HFFc6 (cell line): ENCODE measurements around the gene KDM1A. TPM values are rescaled to one million over a fixed set of nuclear protein-coding genes. Genes with fewer than 3 reads are reported as not detected.

Experiments used
- DNase-seq: peaks from one replicate; pipeline ENCODE4 v3.0.0-alpha.2; 2018
- H3K27ac Mint-ChIP-seq: 2 replicates; pipeline ENCODE4 v1.8.0; 2020; ENCODE audit warnings: mild to moderate bottlenecking, mixed read lengths
- H3K27me3 Mint-ChIP-seq: 2 replicates; pipeline ENCODE4 v1.8.0; 2021; ENCODE audit warnings: mild to moderate bottlenecking, moderate library complexity, mixed read lengths; ENCODE audit not compliant: insufficient read depth
- H3K36me3 Mint-ChIP-seq: 2 replicates; pipeline ENCODE4 v1.8.0; 2021; ENCODE audit warnings: low read depth, mixed read lengths
- H3K4me1 Mint-ChIP-seq: 2 replicates; pipeline ENCODE4 v1.8.0; 2020; ENCODE audit warnings: low read depth, mixed read lengths
- H3K4me3 Mint-ChIP-seq: 2 replicates; pipeline ENCODE4 v1.8.0; 2020; ENCODE audit warnings: mild to moderate bottlenecking, moderate library complexity, mixed read lengths
- H3K9me3 Mint-ChIP-seq: 2 replicates; pipeline ENCODE4 v1.8.0; 2020; ENCODE audit warnings: mild to moderate bottlenecking, mixed read lengths
- CTCF ChIP-seq: fragments of 200-600 bp; sonication (generic); IDR thresholded peaks from 2 replicates; pipeline ENCODE4 v1.5.0; 2021; ENCODE audit warnings: antibody characterized with exemption, mild to moderate bottlenecking
- total RNA-seq, 6 experiments: library from RNA; stranded (reverse); fragmentation: NEBNext Ultra II Directional; extraction: Animal tissue kit (Norgen Biotek cat#: 25700); gene quantifications; 2 replicates in 1 of 6; 3 replicates in 5 of 6; pipeline ENCODE4 v1.2.3, GENCODE V29; 2021

Gene KDM1A
- total RNA-seq, 6 experiments from 2014 or later: 51.4 to 70.6 (median 62.5) TPM

GRCh38 chr1:23120383-23120782, 101.1 kb downstream of the KDM1A start:
- no peak for TF ChIP-seq CTCF
- peaks cover 5% of the 10 kb centered on the region; the same call in 1 of the 2 replicates for H3K36me3 Mint-ChIP-seq
- no peak for DNase-seq
- H3K4me3 Mint-ChIP-seq: no peak overlapping the region
- no peaks in the 10 kb centered on the region for H3K9me3 Mint-ChIP-seq
- H3K27ac Mint-ChIP-seq: no peak overlapping the region
- H3K27me3 Mint-ChIP-seq: no peaks in the 10 kb centered on the region
- H3K4me1 Mint-ChIP-seq: peaks cover 68% of the 10 kb centered on the region

DNA sequence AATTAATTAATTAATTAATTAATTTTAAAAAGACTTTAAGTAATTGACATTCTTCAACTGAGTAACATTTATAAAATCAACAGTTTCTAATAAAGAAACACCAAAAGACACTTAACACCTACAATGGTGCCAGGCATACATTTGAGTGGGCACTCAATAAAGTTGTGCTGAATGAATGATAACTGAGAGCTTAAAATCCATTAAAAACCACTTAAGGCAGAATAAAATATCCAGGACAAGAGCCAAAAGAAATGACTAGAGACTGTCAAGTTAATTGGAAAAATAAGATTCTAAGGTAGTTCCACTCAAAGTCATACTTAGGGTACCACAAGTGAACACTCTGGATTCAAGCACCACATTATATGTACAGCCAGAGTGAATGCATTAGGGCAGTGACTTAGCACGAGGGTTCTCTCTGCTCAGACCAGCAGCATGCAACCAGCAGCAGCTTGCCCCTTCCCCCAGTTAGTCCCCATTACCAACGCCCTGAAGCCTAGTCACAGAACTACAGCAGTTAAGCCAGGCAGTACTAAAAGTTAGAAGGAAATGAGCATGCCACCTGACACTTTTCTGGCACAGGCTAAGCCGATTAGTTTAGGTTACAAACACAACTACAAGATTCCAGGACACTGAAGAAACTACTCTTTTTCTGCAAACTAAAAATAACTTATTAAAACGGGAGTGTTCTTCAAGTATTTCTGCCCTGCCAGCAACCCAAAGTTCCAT, 102.9 kb downstream of the KDM1A start:
- Mint-ChIP-seq H3K9me3 (no peaks in the 10 kb centered on the region), H3K36me3 (no peaks in the 10 kb centered on the region), H3K4me1 (peaks cover 75% of the 10 kb centered on the region), H3K27me3 (no peaks in the 10 kb centered on the region), H3K27ac (peak overlapping the region; percentile 71), H3K4me3 (peak overlapping the region; percentile 42; the same call in 1 of the 2 replicates)
- peak; percentile 28 for DNase-seq
- no peak for TF ChIP-seq CTCF

DNA sequence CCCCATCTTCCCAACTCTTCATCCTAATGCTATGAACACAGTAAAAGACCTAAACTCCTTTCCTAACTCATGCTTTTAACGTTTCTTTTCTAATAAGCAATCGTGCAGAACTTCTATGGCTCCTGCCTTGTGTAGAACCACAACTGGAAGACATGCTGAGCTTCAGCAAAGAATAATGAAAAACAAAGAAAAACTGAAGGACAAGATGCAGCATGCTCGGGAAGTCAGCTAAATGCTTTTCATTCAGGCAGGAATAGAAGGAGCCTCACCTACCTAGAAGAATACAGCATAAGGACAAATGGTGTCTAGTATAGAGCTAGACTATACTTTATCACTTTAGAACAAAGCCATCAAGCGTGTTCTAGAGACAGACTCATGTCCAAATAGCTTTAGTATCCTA, 103.5 kb downstream of the KDM1A start:
- H3K4me3 Mint-ChIP-seq: peak overlapping the region; percentile 42; the same call in 1 of the 2 replicates
- peak overlapping the region; percentile 71; the same call in 1 of the 2 replicates for H3K27ac Mint-ChIP-seq
- no peak for DNase-seq
- TF ChIP-seq CTCF: no peak
- H3K36me3 Mint-ChIP-seq: no peaks in the 10 kb centered on the region
- no peaks in the 10 kb centered on the region for H3K9me3 Mint-ChIP-seq
- peaks cover 76% of the 10 kb centered on the region for H3K4me1 Mint-ChIP-seq
- H3K27me3 Mint-ChIP-seq: no peaks in the 10 kb centered on the region

- Mint-ChIP-seq H3K4me3 (no peak overlapping the region), H3K27ac (no peak overlapping the region), H3K36me3 (no peaks in the 10 kb centered on the region), H3K4me1 (peaks cover 75% of the 10 kb centered on the region), H3K9me3 (no peaks in the 10 kb centered on the region), H3K27me3 (no peaks in the 10 kb centered on the region)
- no peak for DNase-seq
- TF ChIP-seq CTCF: no peak
These were observed 104.3 kb downstream of the KDM1A start for GRCh38 chr1:23123528-23123927.

- Mint-ChIP-seq H3K27me3 (no peaks in the 10 kb centered on the region), H3K27ac (no peak overlapping the region), H3K4me1 (peaks cover 72% of the 10 kb centered on the region), H3K36me3 (no peaks in the 10 kb centered on the region), H3K4me3 (no peak overlapping the region), H3K9me3 (no peaks in the 10 kb centered on the region)
- TF ChIP-seq CTCF: no peak
- no peak for DNase-seq
These were observed 105.2 kb downstream of the KDM1A start for GRCh38 chr1:23124259-23125026.
